Regular cardiac myocyte (primary cell): ENCODE data around the gene TUBE1. TPM values are rescaled to one million over a fixed set of nuclear protein-coding genes. Genes with fewer than 3 reads are reported as not detected.

Source experiments
- total RNA-seq: library from RNA; depleted of rRNA; stranded (reverse); fragments of >200 nt; gene quantifications from 2 replicates; pipeline ENCODE4 v1.2.3, GENCODE V29; 2014

TUBE1 gene
- total RNA-seq: 17.8 and 33.3 TPM in 2 replicates

GRCh38 chr6:112087136-112087911, at the start of gene TUBE1, which contains the start of gene FAM229B:
TSS of gene TUBE1 (minus strand) at chr6:112087482. CDS start at chr6:112087434, 48 bp downstream.
TSS of gene FAM229B (plus strand) at chr6:112087591. CDS start at chr6:112099284, 11,693 bp downstream.

GRCh38 chr6:112054001-112054400, 33.3 kb downstream of the TUBE1 start, which contains the start of gene CCN6:
TSS of gene CCN6 (plus strand) at chr6:112054104. CDS start at chr6:112054358, 254 bp downstream.

Other genes starting within 250 kb of the TUBE1 start
- gene FYN, start 214.0 kb downstream of the TUBE1 start, total RNA-seq: 63.5 and 118 TPM in 2 replicates
- gene CCN6, start 33.4 kb downstream of the TUBE1 start, total RNA-seq: not detected in 2 replicates
- gene FAM229B, start 109 bp upstream of the TUBE1 start, total RNA-seq: 28.4 and 33.8 TPM in 2 replicates
- 173 and 472 TPM in 2 replicates for gene LAMA4, start 167.1 kb upstream of the TUBE1 start, total RNA-seq